Measurements from ENCODE around the gene RAPGEF1.

RAPGEF1 gene

GRCh38 chr9:131580358-131580757 lies 159.5 kb downstream of the RAPGEF1 start:
- ChIA-PET CTCF (interaction anchor here (0.6 to 1.1 kb wide), 3 partner anchors 22 to 172 kb away, joined by 3 to 7 read pairs (median 4); no protein-coding TSS in a partner anchor), POLR2A (no interaction called here)
- H3K4me3 ChIP-seq (ENCODE audit: low read depth, low read length): no peak overlapping the region
- TF ChIP-seq ZNF626 (tag by site-specific recombination; IDR thresholded peaks at IDR 0.05): no peak
- TF ChIP-seq KLF7 (tag by site-specific recombination; IDR thresholded peaks at IDR 0.05; ENCODE audit: borderline replicate concordance): no peak
- TF ChIP-seq ZNF530 (tag by site-specific recombination; IDR thresholded peaks at IDR 0.05; ENCODE audit: low read depth): no peak
- no peak for TF ChIP-seq SALL2 (tag by site-specific recombination; IDR thresholded peaks at IDR 0.05; ENCODE audit: borderline replicate concordance)
- no peak for TF ChIP-seq ZNF513 (tag by site-specific recombination; IDR thresholded peaks at IDR 0.05)
- TF ChIP-seq ZNF24 (tag by site-specific recombination; IDR thresholded peaks at IDR 0.05): no peak
- no peak for TF ChIP-seq ZNF416 (tag by site-specific recombination; IDR thresholded peaks at IDR 0.05)
- TF ChIP-seq ZNF146 (tag by site-specific recombination; IDR thresholded peaks at IDR 0.05): no peak
- no peak for TF ChIP-seq EGR2 (tag by site-specific recombination; IDR thresholded peaks at IDR 0.05; ENCODE audit: low read depth)
- no peak for TF ChIP-seq ZNF747 (tag by site-specific recombination; IDR thresholded peaks at IDR 0.05)
- no peak for TF ChIP-seq ZNF670 (tag by site-specific recombination; IDR thresholded peaks at IDR 0.05; ENCODE audit: low read depth)
- no peak for TF ChIP-seq ZNF391 (tag by site-specific recombination; IDR thresholded peaks at IDR 0.05; ENCODE audit: borderline replicate concordance, low read depth)
- TF ChIP-seq ZNF221 (tag by site-specific recombination; IDR thresholded peaks at IDR 0.05; ENCODE audit: borderline replicate concordance): no peak
- no peak for TF ChIP-seq ZNF48 (tag by site-specific recombination; IDR thresholded peaks at IDR 0.05)
- TF ChIP-seq ZNF791 (tag by site-specific recombination; IDR thresholded peaks at IDR 0.05): no peak
- no peak for TF ChIP-seq ZNF571 (tag by site-specific recombination; IDR thresholded peaks at IDR 0.05)
- H3K27ac ChIP-seq (ENCODE audit: extremely low read depth, low read depth, low read length): no peak overlapping the region
- peaks cover 0 to 68% of the 10 kb centered on the region in 2 experiments; a peak in 2 of 3 replicates for H3K36me3 ChIP-seq (ENCODE audit: control insufficient read depth in 2 of 2, insufficient read depth in 1 of 2, low read length in 2 of 2)
- no peaks in the 10 kb centered on the region for H3K4me1 ChIP-seq (ENCODE audit: control insufficient read depth, insufficient read depth, low read length)
- H3K9me3 ChIP-seq (ENCODE audit: control insufficient read depth, insufficient read depth, low read depth, low read length): no peaks in the 10 kb centered on the region

DNA sequence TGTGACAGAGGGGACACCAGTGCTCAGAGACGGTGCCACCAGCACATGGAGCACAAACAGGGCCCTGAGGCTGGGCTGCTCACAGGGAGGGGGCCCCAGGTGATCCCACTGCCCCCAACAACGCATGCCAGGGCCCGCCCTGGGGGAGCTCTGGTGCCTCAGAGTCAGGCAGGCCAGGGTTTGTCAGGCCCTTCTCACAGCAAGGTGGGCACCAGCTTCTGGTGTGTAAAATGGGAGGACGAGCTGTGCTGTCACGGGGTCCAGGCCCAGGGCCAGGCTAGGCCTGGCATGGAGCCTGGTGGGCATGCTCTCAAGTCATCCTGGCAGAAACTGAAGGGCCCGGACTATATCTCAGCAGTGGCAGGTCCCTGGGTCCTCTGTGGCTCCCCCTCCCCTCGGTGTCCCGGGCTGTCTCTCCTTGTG lies 160.1 kb downstream of the RAPGEF1 start:
- Histone ChIP-seq H3K27ac (ENCODE audit: extremely low read depth, low read depth, low read length) (no peak overlapping the region), H3K36me3 (ENCODE audit: control insufficient read depth in 2 of 2, insufficient read depth in 1 of 2, low read length in 2 of 2) (peaks cover 0 to 63% of the 10 kb centered on the region in 2 experiments; a peak in 2 of 3 replicates), H3K9me3 (ENCODE audit: control insufficient read depth, insufficient read depth, low read depth, low read length) (no peaks in the 10 kb centered on the region), H3K4me3 (ENCODE audit: low read depth, low read length) (no peak overlapping the region), H3K4me1 (ENCODE audit: control insufficient read depth, insufficient read depth, low read length) (no peaks in the 10 kb centered on the region)
- TF ChIP-seq ZNF645 (tag by site-specific recombination; IDR thresholded peaks at IDR 0.05): no peak
- TF ChIP-seq ZNF48 (tag by site-specific recombination; IDR thresholded peaks at IDR 0.05): no peak
- no peak for TF ChIP-seq ZNF530 (tag by site-specific recombination; IDR thresholded peaks at IDR 0.05; ENCODE audit: low read depth)
- no peak for TF ChIP-seq ZNF366 (tag by site-specific recombination; conservative IDR thresholded peaks at IDR 0.05)
- TF ChIP-seq ZBTB11 (tag by site-specific recombination; conservative IDR thresholded peaks at IDR 0.05; ENCODE audit: low read depth): no peak
- TF ChIP-seq ZNF280C (tag by site-specific recombination; IDR thresholded peaks at IDR 0.05): no peak
- no peak for TF ChIP-seq ATF2 (tag by site-specific recombination; IDR thresholded peaks at IDR 0.05; ENCODE audit: low read depth)
- no peak for TF ChIP-seq ZNF2 (tag by site-specific recombination; IDR thresholded peaks at IDR 0.05)
- ChIA-PET CTCF (interaction anchor here (0.6 to 1.8 kb wide), 4 partner anchors 12 to 605 kb away, joined by 3 to 6 read pairs (median 4); no protein-coding TSS in a partner anchor), POLR2A (no interaction called here)
